Endothelial cell of hepatic sinusoid (primary cell): ENCODE data around the gene GTF2A1.
"Not testable (repeated sequence)": the region's sequence is repeated elsewhere in the genome, so short reads cannot be mapped to it uniquely, and the experiment has no call there.

Experiments
- in situ Hi-C: cut with HindIII; loops from 2 replicates; pipeline ENCODE4 v1.10.0; 2017; ENCODE audit warnings: low sequenced_read_pairs

GTF2A1 gene

GRCh38 chr14:81233615-81234014 is 12.9 kb upstream of the GTF2A1 start:
- in situ Hi-C loops: no loop called here

GRCh38 chr14:81231540-81231939 is 10.8 kb upstream of the GTF2A1 start:
- in situ Hi-C loops: no loop called here

GRCh38 chr14:81224222-81224621 is 3.5 kb upstream of the GTF2A1 start:
- in situ Hi-C loops: no loop called here

GRCh38 chr14:81223788-81224187 is 3.0 kb upstream of the GTF2A1 start:
- in situ Hi-C loops: not testable (repeated sequence)

GRCh38 chr14:81222691-81223090 is 1.9 kb upstream of the GTF2A1 start:
- in situ Hi-C loops: no loop called here

- in situ Hi-C loops: no loop called here
Observed at GRCh38 chr14:81222126-81222525, 1.4 kb upstream of the GTF2A1 start.

- in situ Hi-C loops: no loop called here
Observed at GRCh38 chr14:81221579-81222102, 882 bp upstream of the GTF2A1 start.

- in situ Hi-C loops: no loop called here
Observed at GRCh38 chr14:81220580-81220829, 254 bp downstream of the GTF2A1 start.

GRCh38 chr14:81219759-81220579 is 790 bp downstream of the GTF2A1 start:
- in situ Hi-C loops: no loop called here

GRCh38 chr14:81219210-81219758 is 1.5 kb downstream of the GTF2A1 start:
- in situ Hi-C loops: no loop called here

GRCh38 chr14:81211844-81212243 is 8.9 kb downstream of the GTF2A1 start:
- in situ Hi-C loops: loop anchor here (5.0 kb wide), 1 partner anchor 45 kb away; no protein-coding TSS in a partner anchor

GRCh38 chr14:81209167-81209836 is 11.5 kb downstream of the GTF2A1 start:
- in situ Hi-C loops: no loop called here

- in situ Hi-C loops: no loop called here
Observed at GRCh38 chr14:81208489-81208888, 12.3 kb downstream of the GTF2A1 start.

GRCh38 chr14:81206115-81206514 is 14.6 kb downstream of the GTF2A1 start:
- in situ Hi-C loops: no loop called here

GRCh38 chr14:81205639-81206038 is 15.1 kb downstream of the GTF2A1 start:
- in situ Hi-C loops: no loop called here

- in situ Hi-C loops: no loop called here
Observed at GRCh38 chr14:81200054-81200453, 20.7 kb downstream of the GTF2A1 start.

- in situ Hi-C loops: no loop called here
Observed at GRCh38 chr14:81199084-81199483, 21.7 kb downstream of the GTF2A1 start.

- in situ Hi-C loops: no loop called here
Observed at GRCh38 chr14:81198651-81199050, 22.1 kb downstream of the GTF2A1 start.

GRCh38 chr14:81193924-81194633 is 26.7 kb downstream of the GTF2A1 start:
- in situ Hi-C loops: no loop called here

- in situ Hi-C loops: no loop called here
Observed at GRCh38 chr14:81192594-81192993, 28.2 kb downstream of the GTF2A1 start.

- in situ Hi-C loops: no loop called here
Observed at GRCh38 chr14:81187832-81188522, 32.8 kb downstream of the GTF2A1 start.
